Hematopoietic multipotent progenitor cell (in vitro differentiated cells): ENCODE data around the gene USP40. TPM values are rescaled to one million over a fixed set of nuclear protein-coding genes. Genes with fewer than 3 reads are reported as not detected.
A peak's percentile ranks its signal among the peaks of the same experiment; 100 is the strongest.

Experiments used
- DNase-seq, 3 donors: peaks; one replicate each; pipeline ENCODE4 v3.0.0-alpha.2; 2011 to 2015; ENCODE audit warnings: low read depth in 2 of 3, low spot score in 2 of 3
- total RNA-seq: library from RNA; depleted of rRNA; stranded (reverse); fragments of >200 nt; gene quantifications from one replicate; pipeline ENCODE4 v1.2.3, GENCODE V29; 2012

USP40 gene
- total RNA-seq, 1 donor: 13.2 TPM

- DNase-seq: peak in 1 of 3 donors; percentile 42
Measured at GRCh38 chr2:233556881-233557736, 9.5 kb downstream of the USP40 start.

DNA sequence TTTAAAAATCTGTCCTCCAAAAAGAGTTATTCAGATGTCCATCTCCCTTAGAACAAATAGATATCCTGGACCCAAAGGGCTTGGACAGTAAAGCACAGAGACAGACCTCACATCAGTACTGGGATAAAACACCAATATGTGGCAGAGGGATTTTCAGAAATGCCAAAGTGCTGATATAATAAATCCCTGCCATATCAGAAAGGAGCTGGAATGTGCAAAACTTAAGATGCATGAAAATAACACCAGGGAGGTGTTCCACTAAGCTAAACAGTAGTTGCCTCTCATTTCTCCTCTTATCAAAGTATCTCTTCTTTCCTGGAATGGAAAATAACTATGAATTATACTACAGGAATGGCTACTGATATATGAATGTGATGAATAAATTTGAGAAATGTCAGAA lies 13.2 kb downstream of the USP40 start:
- no peak for DNase-seq

- no peak for DNase-seq
Measured at GRCh38 chr2:233551491-233551890, 15.1 kb downstream of the USP40 start.

DNA sequence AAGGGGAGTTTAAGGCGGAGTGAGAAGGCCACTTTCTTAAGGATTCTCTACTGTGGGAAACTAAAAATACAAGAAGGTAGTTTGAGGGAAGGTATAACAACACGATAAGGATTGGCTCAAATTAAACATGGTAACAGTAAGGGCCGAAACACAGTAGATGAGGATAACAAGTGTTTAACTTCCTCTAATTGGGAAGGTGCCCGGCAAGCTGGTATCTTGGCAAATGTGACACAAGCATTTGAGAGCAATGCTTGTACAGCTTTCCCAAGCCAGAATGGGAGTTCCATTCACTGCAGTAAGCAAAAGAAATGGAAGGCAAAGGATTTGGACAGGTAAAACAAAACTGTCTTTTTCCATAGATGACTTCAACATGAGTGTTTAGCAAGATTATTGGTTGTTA lies 19.8 kb downstream of the USP40 start:
- DNase-seq: no peak

DNA sequence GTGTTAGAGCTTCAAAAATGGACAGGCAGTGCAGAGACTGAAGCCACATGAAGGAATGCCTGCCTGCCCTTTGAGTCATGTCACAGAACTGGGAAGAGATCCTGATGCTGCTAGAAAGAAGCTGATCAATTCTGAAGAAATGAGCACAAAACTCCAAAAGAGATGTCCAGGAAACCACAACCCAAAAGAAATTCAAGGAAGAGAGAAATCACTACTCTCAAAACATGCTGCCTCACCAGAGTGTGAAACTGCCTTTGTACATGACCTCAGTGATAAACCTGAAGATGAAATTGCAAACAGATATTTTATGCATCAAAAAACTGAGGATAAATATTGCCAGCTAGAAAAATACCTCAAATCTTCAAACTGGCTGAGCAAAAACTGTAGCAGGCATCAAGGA lies 20.5 kb downstream of the USP40 start:
- no peak for DNase-seq

DNA sequence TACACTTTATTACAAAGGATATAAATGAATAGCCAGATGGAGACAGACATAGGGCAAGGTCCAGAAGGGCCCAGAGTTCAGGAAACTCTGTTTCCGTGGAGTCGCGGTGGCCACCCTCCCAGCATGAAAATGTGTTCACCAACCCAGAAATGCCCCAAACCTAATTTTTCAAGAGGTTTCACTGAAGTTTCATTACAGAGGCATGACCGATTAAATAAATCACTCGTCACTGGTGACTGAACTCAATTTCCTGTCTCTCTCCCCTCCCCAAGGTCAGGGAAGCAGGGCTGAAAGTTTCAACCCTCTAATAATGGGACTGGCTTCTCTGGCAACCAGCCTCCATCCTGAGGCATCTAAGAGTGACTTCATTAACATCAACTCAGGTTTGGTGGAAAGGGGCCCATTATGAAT lies 22.4 kb downstream of the USP40 start:
- DNase-seq: no peak

DNA sequence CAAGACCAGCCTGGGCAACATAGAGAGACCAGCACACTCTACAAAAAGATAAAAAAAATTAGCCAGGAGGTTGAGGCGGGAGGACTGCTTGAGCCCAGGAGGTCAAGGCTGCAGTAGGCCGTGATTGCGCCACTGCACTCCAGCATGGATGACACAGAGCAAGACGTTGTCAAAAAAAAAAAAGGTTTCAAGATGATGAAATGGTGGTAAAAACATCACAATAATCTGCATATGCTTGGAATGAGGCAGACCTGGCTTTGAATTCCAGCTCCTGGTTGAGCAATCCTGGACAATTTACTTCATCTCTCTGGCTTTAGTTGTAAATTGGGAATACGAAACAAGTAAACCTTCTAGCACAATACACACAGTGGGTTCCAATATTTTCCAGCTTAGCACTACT lies 24.1 kb downstream of the USP40 start:
- no peak for DNase-seq

DNA sequence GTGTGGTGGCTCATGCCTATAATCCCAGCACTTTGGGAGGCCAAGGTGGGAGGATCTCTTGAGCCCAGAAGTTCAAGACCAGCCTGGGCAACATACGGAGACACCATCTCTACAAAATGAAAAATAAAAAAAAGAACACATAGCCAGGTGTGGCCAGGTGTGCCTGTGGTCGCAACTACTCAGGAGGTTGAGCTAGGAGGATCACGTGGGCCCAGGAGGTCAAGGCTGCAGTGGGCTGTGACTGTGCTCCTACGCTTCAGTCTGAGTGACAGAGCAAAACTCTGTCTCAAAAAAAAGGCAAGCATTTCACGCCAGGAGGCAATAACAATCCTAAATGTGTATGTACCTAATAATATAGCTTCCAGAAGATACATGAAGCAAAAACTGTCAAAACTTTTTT lies 27.8 kb downstream of the USP40 start:
- DNase-seq: no peak

- no peak for DNase-seq
Measured at GRCh38 chr2:233535271-233535670, 31.3 kb downstream of the USP40 start.

DNA sequence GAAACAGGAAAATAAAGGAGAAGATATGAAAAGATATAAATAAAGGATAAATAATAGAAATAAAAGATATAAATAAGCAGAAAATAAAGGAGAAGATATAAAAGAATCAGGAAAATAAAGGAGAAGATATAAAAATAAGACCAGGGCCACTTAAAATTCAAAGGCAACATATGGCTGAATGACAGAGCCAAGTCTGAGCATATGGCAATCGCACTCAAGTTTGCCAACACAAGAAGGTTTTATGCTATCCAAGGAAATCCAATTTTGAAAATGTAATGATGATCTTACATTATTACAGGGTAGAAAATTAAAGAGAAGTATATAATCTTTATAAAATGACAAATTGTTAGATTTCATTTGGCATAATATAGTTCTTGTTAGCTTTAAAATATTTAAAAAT lies 33.6 kb downstream of the USP40 start:
- no peak for DNase-seq

DNA sequence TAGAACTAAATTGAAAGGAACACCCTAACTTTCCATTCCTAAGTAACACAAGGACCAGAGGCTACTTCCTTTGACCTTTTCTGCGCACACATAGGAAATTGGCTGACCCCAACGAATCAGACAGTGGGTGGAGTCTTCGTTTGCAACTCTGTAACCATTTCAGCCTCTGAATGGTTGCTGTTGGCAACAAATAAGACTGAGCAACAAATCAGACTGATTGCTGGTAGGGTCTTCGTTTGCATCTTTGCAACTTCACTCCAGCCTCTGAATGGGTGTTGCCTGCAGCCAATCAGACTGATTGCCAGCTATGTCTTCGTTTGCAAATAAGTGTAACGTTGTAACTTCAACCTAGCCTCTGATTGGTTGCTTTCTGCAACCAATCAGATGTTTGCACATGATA lies 34.6 kb downstream of the USP40 start:
- no peak for DNase-seq

DNA sequence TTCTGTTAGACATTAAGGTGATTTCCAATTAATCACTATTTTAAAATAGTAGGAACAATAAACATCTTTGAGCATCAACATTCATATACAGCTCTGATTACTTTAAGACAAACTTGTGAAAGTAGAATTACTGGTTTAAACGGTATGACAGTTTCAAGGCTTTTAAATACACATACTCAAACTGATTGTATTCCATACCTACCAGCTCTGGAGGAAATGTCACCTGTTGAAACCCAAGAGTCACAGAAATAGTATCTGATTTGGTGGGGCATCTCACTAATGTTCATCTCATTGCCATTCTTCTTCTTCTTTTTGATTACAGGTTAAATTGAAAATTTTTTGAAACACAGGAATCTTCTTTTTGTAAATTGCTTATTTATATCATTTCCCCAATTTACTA lies 36.2 kb downstream of the USP40 start:
- DNase-seq: no peak

GRCh38 chr2:233528182-233528581 lies 38.4 kb downstream of the USP40 start:
- DNase-seq: no peak

DNA sequence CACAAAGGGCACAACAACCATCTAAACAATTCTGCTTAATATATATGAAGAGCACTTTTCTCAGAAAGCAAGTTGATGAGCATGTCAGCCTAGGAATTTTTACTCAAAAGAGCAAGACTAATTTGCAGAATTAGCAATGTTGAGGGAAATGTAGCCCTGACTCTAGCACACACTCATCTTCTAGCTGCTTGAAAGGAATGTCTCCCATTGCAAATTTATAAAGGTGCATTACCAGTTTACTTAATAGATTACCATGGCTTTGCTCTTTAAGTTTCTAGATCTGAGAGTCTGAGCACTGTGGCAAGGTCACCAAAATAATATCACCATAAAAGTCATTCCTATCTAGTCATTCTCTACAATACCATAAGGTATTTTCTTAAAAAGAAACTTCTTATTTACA lies 40.8 kb downstream of the USP40 start:
- no peak for DNase-seq

GRCh38 chr2:233519787-233520611 lies 46.6 kb downstream of the USP40 start:
- no peak for DNase-seq

GRCh38 chr2:233513953-233514655 lies 52.5 kb downstream of the USP40 start:
- no peak for DNase-seq

DNA sequence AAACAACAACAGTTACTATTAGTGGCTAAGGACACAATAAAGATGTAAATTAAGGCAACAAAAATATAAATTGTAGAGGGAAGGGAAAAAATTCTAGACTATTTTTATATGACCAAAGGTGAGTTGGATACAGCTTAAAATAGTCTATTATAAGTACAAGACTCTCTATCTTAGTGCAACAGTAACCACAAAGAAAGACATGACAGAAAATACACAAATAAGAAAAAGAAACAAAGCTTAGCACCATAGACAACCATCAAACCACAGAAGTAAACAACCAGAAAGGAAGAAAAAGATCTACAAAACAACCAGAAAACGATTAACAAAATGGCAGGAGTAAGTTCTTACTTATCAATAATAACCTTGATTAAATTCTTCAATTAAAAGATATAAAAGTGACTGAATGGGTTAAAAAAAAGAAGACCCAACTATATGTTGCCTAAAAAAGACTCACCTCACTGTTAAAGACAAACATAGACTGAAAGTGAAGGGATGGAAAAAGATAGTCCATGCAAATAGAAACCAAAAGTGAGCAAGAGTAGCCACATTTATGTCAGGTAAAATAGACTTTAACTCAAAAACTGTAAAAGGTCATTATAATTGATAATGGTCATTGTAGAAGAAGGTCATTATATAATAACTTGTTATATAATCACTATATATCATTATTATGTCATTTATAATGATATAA lies 62.5 kb downstream of the USP40 start:
- no peak for DNase-seq

- peak in 2 of 3 donors; percentile 2 to 28 for DNase-seq
Measured at GRCh38 chr2:233503481-233503880, 63.1 kb downstream of the USP40 start.

DNA sequence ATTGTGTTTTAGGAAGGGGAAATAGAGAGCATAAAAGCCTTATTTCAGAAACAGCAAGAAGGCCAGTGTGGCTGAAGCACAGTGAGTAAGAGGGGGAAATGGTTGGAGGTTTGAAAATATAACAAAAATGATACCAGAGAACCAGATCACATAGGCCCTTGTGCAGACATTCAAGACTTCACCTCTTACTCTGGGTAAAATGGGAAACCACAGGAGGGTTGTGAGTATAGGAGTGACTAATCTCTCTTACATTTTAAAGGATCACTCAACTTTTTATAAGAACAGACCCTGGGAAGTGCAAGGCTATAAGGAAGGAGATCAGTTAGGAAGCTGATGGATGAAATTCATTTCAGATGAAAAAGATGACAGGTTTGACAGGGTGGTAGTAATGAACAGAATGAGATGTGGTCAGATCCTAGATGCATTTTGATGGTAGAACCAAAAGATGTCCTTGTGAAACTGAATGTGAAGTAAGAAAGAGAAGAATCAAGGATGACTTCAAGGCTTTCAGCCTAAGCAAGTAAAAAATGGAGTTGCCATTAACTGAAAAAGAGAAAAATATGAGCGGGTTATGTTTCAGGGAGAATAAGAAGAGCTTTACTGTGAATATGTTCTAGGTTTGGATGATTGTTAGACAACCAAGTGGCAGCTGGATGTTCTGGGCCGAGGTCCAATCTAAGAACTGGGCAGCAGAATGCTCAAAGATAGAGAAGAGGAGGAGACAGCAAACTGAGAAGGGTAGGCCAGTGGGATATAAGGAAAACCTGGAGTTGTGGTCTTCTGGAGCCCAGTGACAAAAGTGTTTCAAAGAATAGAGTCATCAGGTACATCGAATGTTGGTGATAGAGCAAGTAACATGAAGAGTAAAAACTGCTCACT lies 65.1 kb downstream of the USP40 start:
- DNase-seq: no peak

GRCh38 chr2:233499928-233500327 lies 66.7 kb downstream of the USP40 start:
- no peak for DNase-seq
